Fibroblast of lung (primary cell): ENCODE results near the gene SYT17. TPM values are rescaled to one million over a fixed set of nuclear protein-coding genes. Genes with fewer than 3 reads are reported as not detected.

ENCODE experiments used
- DNase-seq, 2 donors: peaks; one replicate each; pipeline versions ENCODE4 v3.0.0 to v3.0.0-alpha.2; 2010; ENCODE audit warnings: low read depth in 2 of 2
- H2AFZ ChIP-seq: 2 replicates; pipeline ENCODE4 v1.5.1; 2012; ENCODE audit warnings: low read length, control low read depth, inconsistent platforms
- H3K27ac ChIP-seq: 2 replicates; pipeline ENCODE4 v1.5.1; 2011; ENCODE audit warnings: low read length, control low read depth; ENCODE audit not compliant: insufficient read depth
- H3K27me3 ChIP-seq: 2 replicates; pipeline ENCODE4 v1.5.1; 2011; ENCODE audit warnings: mild to moderate bottlenecking, low read length; ENCODE audit not compliant: control insufficient read depth, insufficient read depth
- H3K36me3 ChIP-seq: 2 replicates; pipeline ENCODE4 v1.5.1; 2011; ENCODE audit warnings: low read length; ENCODE audit not compliant: control insufficient read depth, insufficient read depth
- H3K4me1 ChIP-seq: 2 replicates; pipeline ENCODE4 v1.5.1; 2011; ENCODE audit warnings: low read length; ENCODE audit not compliant: control insufficient read depth, insufficient read depth; ENCODE audit errors: extremely low read depth
- H3K4me2 ChIP-seq: 2 replicates; pipeline ENCODE4 v1.5.1; 2011; ENCODE audit warnings: low read length, control low read depth; ENCODE audit not compliant: insufficient read depth; ENCODE audit errors: extremely low read depth
- H3K4me3 ChIP-seq, 4 experiments: fragments of 200-600 bp in 1 of 4; sonication (generic) in 1 of 4; replicated peaks in 1 of 4; 2 replicates each; pipeline ENCODE4 v1.5.1; 2011 to 2016; ENCODE audit warnings: low read length in 4 of 4, low read depth in 3 of 4, mild to moderate bottlenecking in 3 of 4, control low read depth in 2 of 4, inconsistent platforms in 1 of 4, mixed read lengths in 1 of 4; ENCODE audit not compliant: insufficient read depth in 1 of 4; ENCODE audit errors: control extremely low read depth in 1 of 4
- H3K79me2 ChIP-seq: 2 replicates; pipeline ENCODE4 v1.5.1; 2012; ENCODE audit warnings: mild to moderate bottlenecking, low read length, inconsistent platforms; ENCODE audit not compliant: control insufficient read depth, insufficient read depth
- H3K9ac ChIP-seq: 2 replicates; pipeline ENCODE4 v1.5.1; 2011; ENCODE audit warnings: mild to moderate bottlenecking, low read length, control low read depth; ENCODE audit not compliant: insufficient read depth
- H3K9me3 ChIP-seq: 2 replicates; pipeline ENCODE4 v1.5.1; 2012; ENCODE audit warnings: low read depth, low read length; ENCODE audit not compliant: control insufficient read depth, insufficient read depth
- H4K20me1 ChIP-seq: 2 replicates; pipeline ENCODE4 v1.5.1; 2011; ENCODE audit warnings: low read length; ENCODE audit not compliant: control insufficient read depth, insufficient read depth; ENCODE audit errors: extremely low read depth
- EZH2 ChIP-seq: IDR thresholded peaks from 2 replicates; pipeline ENCODE4 v1.5.1; 2012; ENCODE audit warnings: low read length, control low read depth, mild to moderate bottlenecking; ENCODE audit errors: missing control alignments
- polyA plus RNA-seq, 2 donors: library from polyadenylated mRNA; depleted of rRNA in 1 of 2; stranded (reverse) in 1 of 2; unstranded in 1 of 2; fragments of >200 nt; gene quantifications; 2 replicates each; pipeline ENCODE4 v1.2.1, GENCODE V29; 2011 to 2012; ENCODE audit warnings: missing spikeins in 1 of 2
- total RNA-seq: library from RNA; depleted of rRNA; stranded (reverse); fragments of >200 nt; gene quantifications from 2 replicates; pipeline ENCODE4 v1.2.1, GENCODE V29; 2014
- TF ChIP-seq, protein P1 (sequence below), 2 donors: IDR thresholded peaks in 1 of 2; conservative IDR thresholded peaks in 1 of 2; 1 replicate in 1 of 2; 2 replicates in 1 of 2; pipeline ENCODE4 v1.5.1; 2011 to 2012; ENCODE audit warnings: low read length in 2 of 2, control low read depth in 1 of 2, inconsistent platforms in 1 of 2, low read depth in 1 of 2, mild to moderate bottlenecking in 1 of 2

Gene SYT17
- total and polyA plus RNA-seq, 2 donors (not counting 1 experiment from before 2014, with no cell fraction given): 0.33 TPM; not detected in 1

- no peaks in the 10 kb centered on the region for H3K27me3 ChIP-seq
- H2AFZ ChIP-seq: no peak overlapping the region
- no peak for TF ChIP-seq EZH2
- TF ChIP-seq, protein P1, sequence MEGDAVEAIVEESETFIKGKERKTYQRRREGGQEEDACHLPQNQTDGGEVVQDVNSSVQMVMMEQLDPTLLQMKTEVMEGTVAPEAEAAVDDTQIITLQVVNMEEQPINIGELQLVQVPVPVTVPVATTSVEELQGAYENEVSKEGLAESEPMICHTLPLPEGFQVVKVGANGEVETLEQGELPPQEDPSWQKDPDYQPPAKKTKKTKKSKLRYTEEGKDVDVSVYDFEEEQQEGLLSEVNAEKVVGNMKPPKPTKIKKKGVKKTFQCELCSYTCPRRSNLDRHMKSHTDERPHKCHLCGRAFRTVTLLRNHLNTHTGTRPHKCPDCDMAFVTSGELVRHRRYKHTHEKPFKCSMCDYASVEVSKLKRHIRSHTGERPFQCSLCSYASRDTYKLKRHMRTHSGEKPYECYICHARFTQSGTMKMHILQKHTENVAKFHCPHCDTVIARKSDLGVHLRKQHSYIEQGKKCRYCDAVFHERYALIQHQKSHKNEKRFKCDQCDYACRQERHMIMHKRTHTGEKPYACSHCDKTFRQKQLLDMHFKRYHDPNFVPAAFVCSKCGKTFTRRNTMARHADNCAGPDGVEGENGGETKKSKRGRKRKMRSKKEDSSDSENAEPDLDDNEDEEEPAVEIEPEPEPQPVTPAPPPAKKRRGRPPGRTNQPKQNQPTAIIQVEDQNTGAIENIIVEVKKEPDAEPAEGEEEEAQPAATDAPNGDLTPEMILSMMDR (conservative IDR thresholded peaks at IDR 0.05 in 1 of 2, IDR thresholded peaks at IDR 0.05 in 1 of 2; ENCODE audit: low read depth in 1 of 2, low read length in 2 of 2): no peak
- no peaks in the 10 kb centered on the region for H3K4me1 ChIP-seq
- H3K79me2 ChIP-seq: no peaks in the 10 kb centered on the region
- no peaks in the 10 kb centered on the region for H3K36me3 ChIP-seq
- no peaks in the 10 kb centered on the region for H4K20me1 ChIP-seq
- DNase-seq: no peak
- no peak overlapping the region for H3K4me2 ChIP-seq
- H3K27ac ChIP-seq: no peak overlapping the region
- H3K4me3 ChIP-seq: no peak overlapping the region
- H3K9me3 ChIP-seq: no peaks in the 10 kb centered on the region
- no peak overlapping the region for H3K9ac ChIP-seq
Measured at GRCh38 chr16:19242987-19243575, 75.0 kb downstream of the SYT17 start.

GRCh38 chr16:19245326-19245925 is 77.4 kb downstream of the SYT17 start:
- no peaks in the 10 kb centered on the region for H3K27me3 ChIP-seq

DNA sequence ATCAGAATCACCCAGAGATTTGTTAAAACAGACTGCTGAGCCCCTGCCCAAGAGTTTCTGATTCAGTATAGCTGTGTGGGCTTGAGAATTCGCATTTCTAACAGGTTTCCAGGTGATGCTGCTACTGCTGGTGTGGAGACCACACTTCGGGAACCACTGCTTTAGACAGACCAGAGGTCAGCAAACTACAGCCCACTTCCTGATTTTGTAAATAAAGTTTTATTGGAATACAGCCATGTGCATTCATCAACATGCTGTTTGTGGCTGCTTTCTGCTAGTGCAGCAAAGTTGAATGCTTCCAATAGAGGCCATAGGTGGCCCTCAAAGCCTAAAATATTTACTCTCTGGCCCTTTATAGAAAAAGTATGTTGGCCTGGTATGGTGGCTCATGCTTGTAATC is 84.9 kb downstream of the SYT17 start:
- no peak for DNase-seq
- H3K4me3 ChIP-seq: no peak overlapping the region
- no peaks in the 10 kb centered on the region for H3K36me3 ChIP-seq
- H3K9ac ChIP-seq: no peak overlapping the region
- no peaks in the 10 kb centered on the region for H4K20me1 ChIP-seq
- no peak overlapping the region for H3K4me2 ChIP-seq
- no peaks in the 10 kb centered on the region for H3K79me2 ChIP-seq
- H3K4me1 ChIP-seq: no peaks in the 10 kb centered on the region
- no peak overlapping the region for H2AFZ ChIP-seq
- no peaks in the 10 kb centered on the region for H3K9me3 ChIP-seq
- TF ChIP-seq, protein P1 (conservative IDR thresholded peaks at IDR 0.05 in 1 of 2, IDR thresholded peaks at IDR 0.05 in 1 of 2; ENCODE audit: low read depth in 1 of 2, low read length in 2 of 2): no peak
- H3K27ac ChIP-seq: no peak overlapping the region
- H3K27me3 ChIP-seq: no peaks in the 10 kb centered on the region

More at GRCh38 chr16:19245326-19245925, 77.4 kb downstream of the SYT17 start:
- H3K4me2 ChIP-seq: no peak overlapping the region
- H3K36me3 ChIP-seq: no peaks in the 10 kb centered on the region
- H2AFZ ChIP-seq: no peak overlapping the region
- no peaks in the 10 kb centered on the region for H3K9me3 ChIP-seq
- no peak overlapping the region for H3K27ac ChIP-seq
- H4K20me1 ChIP-seq: no peaks in the 10 kb centered on the region
- no peak overlapping the region for H3K9ac ChIP-seq
- no peaks in the 10 kb centered on the region for H3K4me1 ChIP-seq
- no peak for TF ChIP-seq EZH2
- TF ChIP-seq, protein P1 (conservative IDR thresholded peaks at IDR 0.05 in 1 of 2, IDR thresholded peaks at IDR 0.05 in 1 of 2; ENCODE audit: low read depth in 1 of 2, low read length in 2 of 2): no peak
- H3K4me3 ChIP-seq: no peak overlapping the region
- DNase-seq: no peak
- H3K79me2 ChIP-seq: no peaks in the 10 kb centered on the region
